ENCODE measurements around the gene RUFY2. TPM values are rescaled to one million over a fixed set of nuclear protein-coding genes. Genes with fewer than 3 reads are reported as not detected.
"Not testable (repeated sequence)": the region's sequence is repeated elsewhere in the genome, so short reads cannot be mapped to it uniquely, and the experiment has no call there.

Gene RUFY2
- total RNA-seq, result 15.0 and 16.1 TPM in 2 replicates

- intact Hi-C loops (cut with micrococcal nuclease), result loop anchor here (1.0 to 10.0 kb wide), 8 partner anchors 60 to 523 kb away; partner anchors contain the start of genes CCAR1, DNA2, HERC4 and SIRT1
Measured at GRCh38 chr10:68406815-68407548, at the start of gene RUFY2. RUFY2 (minus strand) TSS chr10:68407277; CDS start chr10:68407189, 88 bp downstream.

- intact Hi-C loops (cut with micrococcal nuclease), result not testable (repeated sequence)
Measured at GRCh38 chr10:68449698-68450097, 42.6 kb upstream of the RUFY2 start.

- intact Hi-C loops (cut with micrococcal nuclease), result no loop called here
Measured at GRCh38 chr10:68446179-68446578, 39.1 kb upstream of the RUFY2 start.

GRCh38 chr10:68442971-68443370, 35.9 kb upstream of the RUFY2 start:
- intact Hi-C loops (cut with micrococcal nuclease), result no loop called here

- intact Hi-C loops (cut with micrococcal nuclease), result no loop called here
Measured at GRCh38 chr10:68440898-68441297, 33.8 kb upstream of the RUFY2 start.

GRCh38 chr10:68435803-68436202, 28.7 kb upstream of the RUFY2 start:
- intact Hi-C loops (cut with micrococcal nuclease), result no loop called here

GRCh38 chr10:68434657-68435056, 27.6 kb upstream of the RUFY2 start:
- intact Hi-C loops (cut with micrococcal nuclease), result no loop called here

- intact Hi-C loops (cut with micrococcal nuclease), result no loop called here
Measured at GRCh38 chr10:68428396-68429104, 21.5 kb upstream of the RUFY2 start.

- intact Hi-C loops (cut with micrococcal nuclease), result no loop called here
Measured at GRCh38 chr10:68424454-68425014, 17.5 kb upstream of the RUFY2 start.

- intact Hi-C loops (cut with micrococcal nuclease), result no loop called here
Measured at GRCh38 chr10:68423522-68423921, 16.4 kb upstream of the RUFY2 start.

GRCh38 chr10:68419376-68419775, 12.3 kb upstream of the RUFY2 start:
- intact Hi-C loops (cut with micrococcal nuclease), result no loop called here

- intact Hi-C loops (cut with micrococcal nuclease), result loop anchor here (5.0 to 10.0 kb wide), 3 partner anchors 62 to 334 kb away; partner anchors contain the start of genes DNA2 and HERC4
Measured at GRCh38 chr10:68408898-68409518, 1.9 kb upstream of the RUFY2 start.

GRCh38 chr10:68406111-68406814, 814 bp downstream of the RUFY2 start:
- intact Hi-C loops (cut with micrococcal nuclease), result loop anchor here (1.0 to 10.0 kb wide), 4 partner anchors 59 to 331 kb away; partner anchors contain the start of genes DNA2 and HERC4

- intact Hi-C loops (cut with micrococcal nuclease), result loop anchor here (10.0 kb wide), 1 partner anchor 329 kb away; the partner anchor contains the start of gene HERC4
Measured at GRCh38 chr10:68403701-68404100, 3.4 kb downstream of the RUFY2 start.

GRCh38 chr10:68402276-68402675, 4.8 kb downstream of the RUFY2 start:
- intact Hi-C loops (cut with micrococcal nuclease), result loop anchor here (10.0 kb wide), 1 partner anchor 327 kb away; the partner anchor contains the start of gene HERC4

- intact Hi-C loops (cut with micrococcal nuclease), result no loop called here
Measured at GRCh38 chr10:68397005-68397404, 10.1 kb downstream of the RUFY2 start.

- intact Hi-C loops (cut with micrococcal nuclease), result no loop called here
Measured at GRCh38 chr10:68385740-68386139, 21.3 kb downstream of the RUFY2 start.

GRCh38 chr10:68371604-68372003, 35.5 kb downstream of the RUFY2 start:
- intact Hi-C loops (cut with micrococcal nuclease), result no loop called here

GRCh38 chr10:68367121-68367520, 40.0 kb downstream of the RUFY2 start:
- intact Hi-C loops (cut with micrococcal nuclease), result no loop called here

- intact Hi-C loops (cut with micrococcal nuclease), result no loop called here
Measured at GRCh38 chr10:68366600-68366999, 40.5 kb downstream of the RUFY2 start.

- intact Hi-C loops (cut with micrococcal nuclease), result no loop called here
Measured at GRCh38 chr10:68365611-68366010, 41.5 kb downstream of the RUFY2 start.
